Peyer's patch (tissue), 4 donors: Measurements from ENCODE around the gene GLB1L. TPM values are rescaled to one million over a fixed set of nuclear protein-coding genes. Genes with fewer than 3 reads are reported as not detected.
A peak's percentile ranks its signal among the peaks of the same experiment; 100 is the strongest.

Source experiments
- DNase-seq, 3 donors: peaks; one replicate each; pipeline ENCODE4 v3.0.0-alpha.2; 2017 to 2019
- H3K27ac ChIP-seq, 4 donors: fragments of 200-600 bp; sonication (generic); one replicate each; pipeline ENCODE4 v1.5.1; 2016 to 2019
- H3K27me3 ChIP-seq, 2 donors: fragments of 200-600 bp; sonication (generic); one replicate each; pipeline ENCODE4 v1.5.1; 2019
- H3K36me3 ChIP-seq, 3 donors: fragments of 200-600 bp; sonication (generic); one replicate each; pipeline ENCODE4 v1.5.1; 2016 to 2019
- H3K4me1 ChIP-seq, 4 donors: fragments of 200-600 bp; sonication (generic); one replicate each; pipeline ENCODE4 v1.5.1; 2016 to 2019
- H3K4me3 ChIP-seq, 4 donors: fragments of 200-600 bp; sonication (generic); 1 replicate in 3 of 4; 2 replicates in 1 of 4; pipeline ENCODE4 v1.5.1; 2016 to 2019; ENCODE audit warnings: mild to moderate bottlenecking in 1 of 4
- H3K9me3 ChIP-seq, 4 donors: fragments of 200-600 bp; sonication (generic); one replicate each; pipeline ENCODE4 v1.5.1; 2016 to 2019; ENCODE audit warnings: mild to moderate bottlenecking in 1 of 4
- CTCF ChIP-seq, 6 experiments: fragments of 450-650 bp in 4 of 6; fragments of 200-600 bp in 2 of 6; sonication (generic) in 1 of 6; IDR thresholded peaks; one replicate each; pipeline ENCODE4 v1.5.1; 2017 to 2019; ENCODE audit warnings: antibody characterized with exemption in 6 of 6, mild to moderate bottlenecking in 3 of 6, moderate library complexity in 1 of 6
- POLR2A ChIP-seq, 2 donors: fragments of 450-650 bp; IDR thresholded peaks; one replicate each; pipeline ENCODE4 v1.5.1; 2017; ENCODE audit warnings: antibody characterized with exemption in 2 of 2, mild to moderate bottlenecking in 2 of 2, moderate library complexity in 2 of 2
- total RNA-seq, 4 donors: library from RNA; depleted of rRNA; stranded (reverse); fragments of >200 nt; gene quantifications; one replicate each; pipeline ENCODE4 v1.1.0, GENCODE V29; 2016

The GLB1L gene
- total RNA-seq, 4 donors from 2014 or later = 2.7 to 9.5 (median 7.0) TPM; not detected in 1

- no peaks in the 10 kb centered on the region for H3K9me3 ChIP-seq
- no peak for TF ChIP-seq CTCF (IDR thresholded peaks at IDR 0.05)
- no peak for TF ChIP-seq POLR2A (IDR thresholded peaks at IDR 0.05)
- H3K4me1 ChIP-seq = peaks cover 0 to 9% (median 0%) of the 10 kb centered on the region in 4 donors
- H3K27ac ChIP-seq = no peak overlapping the region
- H3K4me3 ChIP-seq = no peak overlapping the region
- DNase-seq = peak in 1 of 3 donors; percentile 13
- H3K27me3 ChIP-seq = no peaks in the 10 kb centered on the region
- H3K36me3 ChIP-seq = peaks cover 0 to 53% (median 0%) of the 10 kb centered on the region in 3 donors
Observed at GRCh38 chr2:219286436-219287115, 41.3 kb upstream of the GLB1L start.

DNA sequence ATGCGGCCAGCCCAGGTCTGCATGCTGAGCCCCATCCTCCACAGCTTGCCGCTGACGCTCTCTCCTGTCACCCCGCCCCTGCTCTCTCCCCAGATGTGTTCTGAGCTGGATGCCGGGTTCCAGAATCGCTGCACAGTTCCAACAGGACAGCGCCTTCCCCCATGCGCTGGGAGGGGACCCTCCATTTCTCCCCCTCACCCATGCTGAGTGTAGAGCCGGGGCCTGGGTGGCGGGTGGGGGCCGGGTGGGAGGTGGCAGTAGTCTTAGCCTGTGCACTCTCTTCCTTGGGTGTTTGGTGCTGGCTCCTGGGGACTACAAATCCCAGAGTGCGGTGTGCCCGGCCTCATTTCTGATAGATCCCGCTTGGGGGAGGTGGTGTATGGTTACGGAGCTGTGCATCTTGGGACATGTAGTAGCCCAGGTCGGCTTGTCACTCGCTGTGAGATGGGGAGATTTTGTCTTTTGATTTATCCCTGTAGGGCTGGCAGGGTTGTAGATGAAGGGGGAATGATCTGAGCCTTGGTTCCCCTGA is 40.7 kb upstream of the GLB1L start:
- Histone ChIP-seq H3K4me3 (no peak overlapping the region), H3K9me3 (no peaks in the 10 kb centered on the region), H3K4me1 (peaks cover 0 to 10% (median 0%) of the 10 kb centered on the region in 4 donors), H3K27me3 (no peaks in the 10 kb centered on the region), H3K27ac (no peak overlapping the region), H3K36me3 (peaks cover 0 to 56% (median 0%) of the 10 kb centered on the region in 3 donors)
- TF ChIP-seq CTCF (IDR thresholded peaks at IDR 0.05) (no peak), POLR2A (IDR thresholded peaks at IDR 0.05) (no peak)
- no peak for DNase-seq

- Histone ChIP-seq H3K4me1 (peaks cover 0 to 16% (median 0%) of the 10 kb centered on the region in 4 donors), H3K9me3 (no peaks in the 10 kb centered on the region), H3K27me3 (no peaks in the 10 kb centered on the region), H3K4me3 (no peak overlapping the region), H3K36me3 (peaks cover 0 to 60% (median 0%) of the 10 kb centered on the region in 3 donors), H3K27ac (no peak overlapping the region)
- DNase-seq = no peak
- no peak for TF ChIP-seq CTCF (IDR thresholded peaks at IDR 0.05)
- TF ChIP-seq POLR2A (IDR thresholded peaks at IDR 0.05) = no peak
Observed at GRCh38 chr2:219285373-219285735, 40.1 kb upstream of the GLB1L start.

GRCh38 chr2:219284501-219285372 is 39.5 kb upstream of the GLB1L start:
- TF ChIP-seq POLR2A (IDR thresholded peaks at IDR 0.05) (no peak), CTCF (IDR thresholded peaks at IDR 0.05) (no peak)
- Histone ChIP-seq H3K4me3 (no peak overlapping the region), H3K27ac (no peak overlapping the region), H3K27me3 (no peaks in the 10 kb centered on the region), H3K4me1 (peaks cover 0 to 21% (median 3%) of the 10 kb centered on the region in 4 donors), H3K9me3 (no peaks in the 10 kb centered on the region), H3K36me3 (peaks cover 0 to 60% (median 0%) of the 10 kb centered on the region in 3 donors)
- no peak for DNase-seq

GRCh38 chr2:219282943-219283581 is 37.8 kb upstream of the GLB1L start:
- no peak overlapping the region for H3K27ac ChIP-seq
- no peak overlapping the region for H3K4me3 ChIP-seq
- no peaks in the 10 kb centered on the region for H3K27me3 ChIP-seq
- no peak for TF ChIP-seq POLR2A (IDR thresholded peaks at IDR 0.05)
- TF ChIP-seq CTCF (IDR thresholded peaks at IDR 0.05) = no peak
- no peak for DNase-seq
- peaks cover 0 to 60% (median 0%) of the 10 kb centered on the region in 3 donors for H3K36me3 ChIP-seq
- peaks cover 0 to 21% (median 9%) of the 10 kb centered on the region in 4 donors for H3K4me1 ChIP-seq
- no peaks in the 10 kb centered on the region for H3K9me3 ChIP-seq
